ENCODE data around the gene MAP3K6. TPM values are rescaled to one million over a fixed set of nuclear protein-coding genes. Genes with fewer than 3 reads are reported as not detected.

The MAP3K6 gene
- total and polyA plus RNA-seq, 2 of the 13 experiments (the other 11 are each of a cell fraction or from before 2014, with no cell fraction given): 2.7 to 3.2 TPM

GRCh38 chr1:27341525-27342252 lies 25.1 kb downstream of the MAP3K6 start, which contains the start of gene SYTL1 (continued):
- TF ChIP-seq ZNF143 (CRISPR knock-in tag; IDR thresholded peaks at IDR 0.05) (no peak), ZKSCAN1 (IDR thresholded peaks at IDR 0.05; ENCODE audit: low read length) (no peak), ZKSCAN8 (CRISPR knock-in tag; IDR thresholded peaks at IDR 0.05; ENCODE audit: borderline replicate concordance) (no peak), ZBTB1 (CRISPR knock-in tag; IDR thresholded peaks at IDR 0.05; ENCODE audit: borderline replicate concordance) (no peak), ZNF800 (CRISPR knock-in tag; IDR thresholded peaks at IDR 0.05) (peak; percentile 50), ZNF572 (CRISPR knock-in tag; IDR thresholded peaks at IDR 0.05) (peak; percentile 92; the same call in 1 of the 2 replicates), ZNF878 (CRISPR knock-in tag; IDR thresholded peaks at IDR 0.05) (no peak), KDM2A (CRISPR knock-in tag; IDR thresholded peaks at IDR 0.05; ENCODE audit: borderline replicate concordance, low read depth) (peak; percentile 79), POLR2AphosphoS5 (IDR thresholded peaks at IDR 0.05; ENCODE audit: low read depth, low read length) (peak; percentile 58), ZFP91 (CRISPR knock-in tag; IDR thresholded peaks at IDR 0.05; ENCODE audit: borderline replicate concordance) (peak; percentile 93), NR2F6 (IDR thresholded peaks at IDR 0.05) (no peak), NR2F6 (CRISPR knock-in tag; IDR thresholded peaks at IDR 0.05) (peak; percentile 53; the same call in 1 of the 2 replicates), ZNF160 (CRISPR knock-in tag; IDR thresholded peaks at IDR 0.05) (no peak), ZNF704 (CRISPR knock-in tag; IDR thresholded peaks at IDR 0.05; ENCODE audit: borderline replicate concordance) (no peak), SOX6 (IDR thresholded peaks at IDR 0.05) (no peak), SOX6 (CRISPR knock-in tag; IDR thresholded peaks at IDR 0.05) (no peak), TOPORS (CRISPR knock-in tag; IDR thresholded peaks at IDR 0.05) (no peak), TP53 (CRISPR knock-in tag; conservative IDR thresholded peaks at IDR 0.05) (no peak), SETDB1 (CRISPR knock-in tag; IDR thresholded peaks at IDR 0.05; ENCODE audit: borderline replicate concordance) (no peak), ZNF580 (CRISPR knock-in tag; IDR thresholded peaks at IDR 0.05; ENCODE audit: borderline replicate concordance, low read depth) (no peak), ZSCAN29 (CRISPR knock-in tag; conservative IDR thresholded peaks at IDR 0.05) (no peak), ZNF282 (IDR thresholded peaks at IDR 0.05; ENCODE audit: partially characterized antibody) (no peak), ZBTB7B (CRISPR knock-in tag; IDR thresholded peaks at IDR 0.05) (peak; percentile 75), ZNF788 (CRISPR knock-in tag; IDR thresholded peaks at IDR 0.05; ENCODE audit: borderline replicate concordance) (peak; percentile 51; the same call in 1 of the 2 replicates), GABPA (IDR thresholded peaks at IDR 0.05; ENCODE audit: low read depth, low read length) (no peak), GABPA (CRISPR knock-in tag; IDR thresholded peaks at IDR 0.05; ENCODE audit: low read depth) (no peak; the same call in 1 of the 2 replicates), BRD4 (CRISPR knock-in tag; IDR thresholded peaks at IDR 0.05) (no peak)
